ENCODE measurements around the gene TWIST2.

The TWIST2 gene

DNA sequence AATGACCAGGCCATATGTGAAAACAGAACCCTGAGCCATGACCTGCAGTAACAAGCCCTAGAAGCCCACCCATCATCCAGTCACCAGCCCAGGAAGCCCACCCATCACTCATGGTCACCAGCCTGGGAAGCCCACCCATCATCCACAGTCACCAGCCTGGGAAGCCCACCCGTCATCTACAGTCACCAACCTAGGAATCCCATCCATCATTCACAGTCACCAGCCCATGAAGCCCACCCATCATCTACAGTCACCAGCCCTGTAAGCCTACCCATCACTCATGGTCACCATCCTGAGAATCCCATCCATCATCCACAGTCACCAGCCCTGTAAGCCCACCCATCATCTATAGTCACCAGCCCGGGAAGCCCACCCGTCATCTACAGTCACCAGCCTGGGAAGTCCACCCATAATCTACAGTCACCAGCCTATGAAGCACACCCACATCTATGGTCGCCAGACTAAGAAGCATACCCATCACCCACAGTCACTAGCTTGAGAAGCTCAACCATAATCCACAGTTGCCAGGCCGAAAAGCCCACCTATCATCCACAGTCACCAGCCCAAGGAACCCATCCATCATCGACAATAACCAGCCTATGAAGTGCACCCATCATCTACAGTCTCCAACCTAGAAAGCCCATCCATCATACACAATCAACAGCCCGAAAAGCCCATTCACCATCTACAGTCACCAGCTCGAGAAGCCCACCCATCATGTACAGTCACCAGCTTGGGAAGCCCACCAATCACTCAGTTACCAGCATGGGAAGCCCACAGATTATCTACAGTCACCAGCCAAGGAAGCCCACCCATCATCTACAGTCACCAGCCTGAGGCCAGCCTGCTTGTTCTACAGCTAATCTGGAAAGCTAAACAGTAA is 91.9 kb downstream of the TWIST2 start:
- TF ChIP-seq, protein P1, sequence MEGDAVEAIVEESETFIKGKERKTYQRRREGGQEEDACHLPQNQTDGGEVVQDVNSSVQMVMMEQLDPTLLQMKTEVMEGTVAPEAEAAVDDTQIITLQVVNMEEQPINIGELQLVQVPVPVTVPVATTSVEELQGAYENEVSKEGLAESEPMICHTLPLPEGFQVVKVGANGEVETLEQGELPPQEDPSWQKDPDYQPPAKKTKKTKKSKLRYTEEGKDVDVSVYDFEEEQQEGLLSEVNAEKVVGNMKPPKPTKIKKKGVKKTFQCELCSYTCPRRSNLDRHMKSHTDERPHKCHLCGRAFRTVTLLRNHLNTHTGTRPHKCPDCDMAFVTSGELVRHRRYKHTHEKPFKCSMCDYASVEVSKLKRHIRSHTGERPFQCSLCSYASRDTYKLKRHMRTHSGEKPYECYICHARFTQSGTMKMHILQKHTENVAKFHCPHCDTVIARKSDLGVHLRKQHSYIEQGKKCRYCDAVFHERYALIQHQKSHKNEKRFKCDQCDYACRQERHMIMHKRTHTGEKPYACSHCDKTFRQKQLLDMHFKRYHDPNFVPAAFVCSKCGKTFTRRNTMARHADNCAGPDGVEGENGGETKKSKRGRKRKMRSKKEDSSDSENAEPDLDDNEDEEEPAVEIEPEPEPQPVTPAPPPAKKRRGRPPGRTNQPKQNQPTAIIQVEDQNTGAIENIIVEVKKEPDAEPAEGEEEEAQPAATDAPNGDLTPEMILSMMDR (IDR thresholded peaks at IDR 0.05; ENCODE audit: extremely low read depth, insufficient read depth, missing control alignments), result no peak

DNA sequence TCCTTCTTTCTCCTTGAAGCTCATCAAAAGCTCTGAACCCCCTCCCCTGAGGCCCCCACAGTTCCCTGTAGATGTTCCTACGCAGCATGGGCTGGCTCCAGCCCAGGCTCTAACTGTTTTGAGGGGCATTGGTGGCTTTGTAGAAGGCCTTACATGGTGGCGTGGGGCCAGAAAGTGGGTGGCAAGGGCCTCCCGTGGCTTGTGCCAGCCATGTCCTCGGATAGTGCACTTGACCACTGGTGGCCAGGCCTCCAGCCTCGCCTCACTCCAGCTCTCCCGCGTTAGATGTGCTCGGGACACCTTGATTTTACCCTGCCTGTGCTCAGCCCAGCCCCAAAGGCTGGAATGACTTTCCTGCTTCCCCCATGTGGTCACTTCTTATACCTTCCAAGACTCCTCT is 92.9 kb downstream of the TWIST2 start:
- in situ Hi-C loops (cut with MboI; ENCODE audit: low pct_unique_long_range_greater_than_20kb, low sequenced_read_pairs, unreplicated experiment), result no loop called here
- TF ChIP-seq, protein P1 (IDR thresholded peaks at IDR 0.05; ENCODE audit: extremely low read depth, insufficient read depth, missing control alignments), result no peak

More for the DNA sequence above, 91.9 kb downstream of the TWIST2 start:
- in situ Hi-C loops (cut with MboI; ENCODE audit: low pct_unique_long_range_greater_than_20kb, low sequenced_read_pairs, unreplicated experiment), result no loop called here
- DNase-seq (ENCODE audit: low spot score), result no peak

DNA sequence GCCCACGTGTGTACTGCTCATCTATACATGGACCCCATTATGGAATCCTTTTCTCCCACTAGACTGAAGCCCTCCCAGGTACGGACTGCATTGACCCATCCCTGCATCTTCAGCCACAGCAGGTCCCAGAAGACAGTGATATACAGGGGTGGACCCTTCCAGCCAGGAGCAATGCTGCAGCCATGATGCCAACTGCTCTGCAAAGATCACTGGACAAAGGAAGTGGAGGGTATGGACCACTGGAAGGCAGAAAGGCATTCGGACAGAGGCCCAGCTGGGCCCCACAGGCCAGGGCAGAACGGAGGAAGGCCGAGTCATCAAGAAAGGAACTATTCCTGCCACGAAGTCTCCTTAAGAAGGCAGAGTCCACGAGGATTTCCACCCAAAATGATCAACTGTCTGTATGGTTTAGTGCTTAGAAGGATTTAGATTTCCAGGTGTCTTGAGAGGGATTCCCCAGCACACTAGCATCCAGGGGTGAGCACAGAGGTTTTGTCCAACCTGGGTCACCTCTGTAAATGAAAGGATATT is 93.4 kb downstream of the TWIST2 start:
- in situ Hi-C loops (cut with MboI; ENCODE audit: low pct_unique_long_range_greater_than_20kb, low sequenced_read_pairs, unreplicated experiment), result no loop called here
- no peak for DNase-seq (ENCODE audit: low spot score)
- TF ChIP-seq, protein P1 (IDR thresholded peaks at IDR 0.05; ENCODE audit: extremely low read depth, insufficient read depth, missing control alignments), result no peak

More for the DNA sequence above, 92.9 kb downstream of the TWIST2 start:
- DNase-seq (ENCODE audit: low spot score), result no peak

DNA sequence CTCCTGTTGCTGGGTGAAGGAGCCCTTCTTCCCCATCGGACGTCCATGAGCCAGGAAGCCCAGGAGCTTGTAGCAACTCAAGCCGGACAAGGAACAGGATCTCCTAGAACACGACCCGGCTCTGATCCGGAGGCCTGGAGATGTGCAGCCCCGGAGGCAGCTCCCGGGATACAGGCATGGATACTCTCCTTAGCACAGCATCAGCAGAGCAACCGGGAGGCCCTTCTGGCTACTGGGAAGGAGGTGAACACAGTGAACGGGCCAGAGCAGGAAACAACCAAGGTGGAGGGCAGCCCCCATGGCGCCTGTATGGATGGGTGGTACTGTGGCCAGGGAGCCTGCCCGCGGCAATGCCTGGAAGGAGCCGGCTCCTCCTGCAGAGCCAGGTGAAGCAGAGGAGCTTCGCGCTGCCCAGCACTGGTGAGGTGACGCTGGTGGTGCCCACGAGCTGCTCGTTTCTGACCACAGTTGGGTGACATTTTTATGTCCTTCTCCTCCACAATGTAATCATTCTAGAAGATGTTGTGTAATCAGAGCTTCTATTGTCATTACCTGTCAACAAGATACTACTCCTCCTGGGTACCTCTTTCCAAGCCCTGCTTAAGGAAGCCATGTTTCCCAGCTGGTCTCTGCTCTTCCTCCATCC is 94.3 kb downstream of the TWIST2 start:
- TF ChIP-seq, protein P1 (IDR thresholded peaks at IDR 0.05; ENCODE audit: extremely low read depth, insufficient read depth, missing control alignments), result no peak
- in situ Hi-C loops (cut with MboI; ENCODE audit: low pct_unique_long_range_greater_than_20kb, low sequenced_read_pairs, unreplicated experiment), result no loop called here
- no peak for DNase-seq (ENCODE audit: low spot score)

DNA sequence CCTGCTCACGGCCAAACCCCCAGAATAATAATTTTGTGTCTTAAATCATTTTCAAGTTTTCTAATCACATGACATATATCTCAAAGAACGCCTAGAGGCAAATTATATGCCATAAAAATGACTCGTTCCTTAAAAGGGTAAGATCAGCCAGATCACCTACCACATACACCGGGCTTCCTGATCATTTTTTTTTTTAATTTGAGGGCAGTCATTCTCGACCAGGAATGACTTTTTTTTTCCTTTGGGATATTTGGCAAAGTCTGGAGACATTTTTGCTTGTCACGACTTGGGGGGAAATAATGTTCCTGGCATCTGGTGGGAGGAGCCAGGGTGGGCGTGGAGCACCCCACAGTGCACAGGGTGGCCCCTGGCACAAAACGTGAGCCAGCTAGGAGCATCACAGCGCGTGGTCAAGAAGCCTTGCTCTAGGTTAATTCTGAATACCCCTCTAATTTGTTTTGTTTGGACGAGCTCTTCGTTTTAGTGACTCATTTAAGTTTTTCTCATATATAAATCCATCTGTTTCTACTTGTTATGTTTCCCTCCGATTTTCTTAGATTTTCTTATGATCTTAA is 94.9 kb downstream of the TWIST2 start:
- in situ Hi-C loops (cut with MboI; ENCODE audit: low pct_unique_long_range_greater_than_20kb, low sequenced_read_pairs, unreplicated experiment), result no loop called here
- DNase-seq (ENCODE audit: low spot score), result no peak
- TF ChIP-seq, protein P1 (IDR thresholded peaks at IDR 0.05; ENCODE audit: extremely low read depth, insufficient read depth, missing control alignments), result no peak

DNA sequence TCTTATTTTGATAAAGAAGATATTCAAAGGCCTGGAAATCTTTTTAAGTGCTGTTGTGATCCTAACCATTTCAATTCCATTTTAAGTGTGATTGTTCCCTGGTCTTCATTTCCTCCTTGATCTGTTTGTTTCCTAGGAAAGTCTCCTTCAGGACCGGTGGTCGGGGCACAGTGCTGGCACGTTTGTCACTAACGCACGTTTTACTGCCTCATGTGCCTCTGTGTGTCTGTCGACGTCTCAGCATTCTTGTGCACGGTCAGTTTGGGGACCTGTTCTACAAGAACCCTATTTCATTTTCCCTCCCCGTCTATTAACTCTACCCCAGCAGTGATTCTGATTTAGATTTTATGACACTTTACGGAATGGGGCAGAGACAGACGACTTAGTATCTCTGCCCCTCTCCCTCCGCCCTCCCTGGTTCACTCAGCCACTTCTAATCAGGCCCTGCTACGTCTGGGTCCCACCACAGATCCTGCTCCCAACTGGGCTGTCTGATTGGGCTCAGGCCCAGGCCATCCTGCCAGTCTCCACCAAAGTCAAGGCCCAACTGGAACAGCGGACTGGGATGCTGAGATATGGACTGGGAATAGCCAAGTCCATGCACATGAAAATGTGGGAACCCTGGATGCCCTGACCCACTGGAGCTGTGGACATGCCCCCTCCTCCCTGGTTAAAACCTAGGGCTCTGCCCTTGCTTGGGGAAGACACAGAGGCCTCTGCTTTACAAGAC is 95.6 kb downstream of the TWIST2 start:
- in situ Hi-C loops (cut with MboI; ENCODE audit: low pct_unique_long_range_greater_than_20kb, low sequenced_read_pairs, unreplicated experiment), result no loop called here
- TF ChIP-seq, protein P1 (IDR thresholded peaks at IDR 0.05; ENCODE audit: extremely low read depth, insufficient read depth, missing control alignments), result no peak
- no peak for DNase-seq (ENCODE audit: low spot score)
